WTC11 (cell line): Measurements from ENCODE around the gene PDE8A. TPM values are rescaled to one million over a fixed set of nuclear protein-coding genes. Genes with fewer than 3 reads are reported as not detected.
A peak's percentile ranks its signal among the peaks of the same experiment; 100 is the strongest.

Experiments
- ATAC-seq: fragments of 200-7000 bp; cut with Tn5 transposase; 2 replicates; pipeline ENCODE4 v1.10.0; 2021; ENCODE audit warnings: mild to moderate bottlenecking, moderate library complexity
- CTCF ChIA-PET: fragments of 300-600 bp; sonication (Branson Sonifier 250); formaldehyde crosslinking; loops from one replicate; lab custom pipeline; 2021; ENCODE audit warnings: antibody characterized with exemption; lab: Charles Lee
- POLR2A ChIA-PET: fragments of 350-600 bp; sonication (Branson Sonifier 250); formaldehyde crosslinking; loops from one replicate; lab custom pipeline; 2021; ENCODE audit warnings: antibody characterized with exemption; lab: Charles Lee
- DNase-seq: peaks from one replicate; pipeline ENCODE4 v3.0.0; 2021; ENCODE audit warnings: low spot score
- H3K27ac Mint-ChIP-seq: 2 replicates; pipeline ENCODE4 v1.8.0; 2021; ENCODE audit warnings: mixed read lengths
- H3K27me3 Mint-ChIP-seq: 2 replicates; pipeline ENCODE4 v1.8.0; 2021; ENCODE audit warnings: low read depth, mild to moderate bottlenecking, moderate library complexity, mixed read lengths
- H3K36me3 Mint-ChIP-seq: 2 replicates; pipeline ENCODE4 v1.8.0; 2021; ENCODE audit warnings: mixed read lengths
- H3K4me1 Mint-ChIP-seq: 2 replicates; pipeline ENCODE4 v1.8.0; 2022; ENCODE audit warnings: mixed read lengths
- H3K4me3 Mint-ChIP-seq: 2 replicates; pipeline ENCODE4 v1.8.0; 2021; ENCODE audit warnings: mild to moderate bottlenecking, moderate library complexity, mixed read lengths
- H3K9me3 Mint-ChIP-seq: 2 replicates; pipeline ENCODE4 v1.8.0; 2021; ENCODE audit warnings: mixed read lengths
- EMX1 ChIP-seq: fragments of 250-450 bp; sonication (Bioruptor Pico); IDR thresholded peaks from 2 replicates; pipeline ENCODE4 v1.8.0; 2021; ENCODE audit warnings: mild to moderate bottlenecking
- MXD4 ChIP-seq: fragments of 250-450 bp; sonication (Bioruptor Pico); IDR thresholded peaks from 2 replicates; pipeline ENCODE4 v1.8.0; 2021; ENCODE audit warnings: mild to moderate bottlenecking, moderate library complexity, borderline replicate concordance
- NFE2L1 ChIP-seq: sonication (generic); formaldehyde crosslinking; IDR thresholded peaks from 2 replicates; pipeline ENCODE4 v1.8.1; 2023; ENCODE audit warnings: missing genetic modification reagents
- NFYB ChIP-seq: sonication (generic); formaldehyde crosslinking; conservative IDR thresholded peaks from 2 replicates; pipeline ENCODE4 v1.8.0; 2022; ENCODE audit warnings: low read depth, missing genetic modification reagents
- PRRX2 ChIP-seq: fragments of 250-450 bp; sonication (Bioruptor Pico); IDR thresholded peaks from 2 replicates; pipeline ENCODE4 v1.8.0; 2021; ENCODE audit warnings: mild to moderate bottlenecking
- RELA ChIP-seq: sonication (generic); formaldehyde crosslinking; IDR thresholded peaks from 2 replicates; pipeline ENCODE4 v1.8.1; 2022; ENCODE audit warnings: missing genetic modification reagents, mild to moderate bottlenecking, borderline replicate concordance
- RORB ChIP-seq: fragments of 250-450 bp; sonication (Bioruptor Pico); IDR thresholded peaks from 2 replicates; pipeline ENCODE4 v1.9.0; 2021; ENCODE audit warnings: mild to moderate bottlenecking
- ZBTB21 ChIP-seq: sonication (generic); formaldehyde crosslinking; IDR thresholded peaks from 2 replicates; pipeline ENCODE4 v1.8.1; 2023; ENCODE audit warnings: mild to moderate bottlenecking, missing genetic modification reagents, borderline replicate concordance
- ZNF317 ChIP-seq: sonication (generic); formaldehyde crosslinking; IDR thresholded peaks from 2 replicates; pipeline ENCODE4 v1.8.1; 2023; ENCODE audit warnings: low read depth, mild to moderate bottlenecking, moderate library complexity, missing genetic modification reagents, borderline replicate concordance
- total RNA-seq: library from RNA; stranded (reverse); gene quantifications from 3 replicates; pipeline ENCODE4 v1.2.3, GENCODE V29; 2021
- TF ChIP-seq, protein P1 (sequence below): fragments of 250-450 bp; sonication (Bioruptor Pico); IDR thresholded peaks from 2 replicates; pipeline ENCODE4 v1.9.0; 2021; ENCODE audit warnings: mild to moderate bottlenecking, borderline replicate concordance
- TF ChIP-seq, protein P2 (sequence below): sonication (generic); formaldehyde crosslinking; IDR thresholded peaks from 2 replicates; pipeline ENCODE4 v1.8.1; 2023; ENCODE audit warnings: mild to moderate bottlenecking, missing genetic modification reagents
- TF ChIP-seq, protein P3 (sequence below): sonication (generic); formaldehyde crosslinking; IDR thresholded peaks from 2 replicates; pipeline ENCODE4 v1.8.0; 2023; ENCODE audit warnings: mild to moderate bottlenecking, missing genetic modification reagents
- TF ChIP-seq, protein P4 (sequence below): sonication (generic); formaldehyde crosslinking; IDR thresholded peaks from 2 replicates; pipeline ENCODE4 v1.8.1; 2023; ENCODE audit warnings: mild to moderate bottlenecking, moderate library complexity, missing genetic modification reagents
- TF ChIP-seq, protein P5 (sequence below): sonication (generic); formaldehyde crosslinking; IDR thresholded peaks from 2 replicates; pipeline ENCODE4 v1.8.1; 2022; ENCODE audit warnings: low read depth, missing genetic modification reagents, borderline replicate concordance
- TF ChIP-seq, protein P6 (sequence below): sonication (generic); formaldehyde crosslinking; IDR thresholded peaks from 2 replicates; pipeline ENCODE4 v1.8.1; 2022; ENCODE audit warnings: mild to moderate bottlenecking, moderate library complexity, missing genetic modification reagents
- TF ChIP-seq, protein P7 (sequence below): sonication (generic); formaldehyde crosslinking; IDR thresholded peaks from 2 replicates; pipeline ENCODE4 v1.8.0; 2023; ENCODE audit warnings: missing genetic modification reagents

PDE8A gene
- total RNA-seq, 1 experiment from 2014 or later, result 13.9 TPM

DNA sequence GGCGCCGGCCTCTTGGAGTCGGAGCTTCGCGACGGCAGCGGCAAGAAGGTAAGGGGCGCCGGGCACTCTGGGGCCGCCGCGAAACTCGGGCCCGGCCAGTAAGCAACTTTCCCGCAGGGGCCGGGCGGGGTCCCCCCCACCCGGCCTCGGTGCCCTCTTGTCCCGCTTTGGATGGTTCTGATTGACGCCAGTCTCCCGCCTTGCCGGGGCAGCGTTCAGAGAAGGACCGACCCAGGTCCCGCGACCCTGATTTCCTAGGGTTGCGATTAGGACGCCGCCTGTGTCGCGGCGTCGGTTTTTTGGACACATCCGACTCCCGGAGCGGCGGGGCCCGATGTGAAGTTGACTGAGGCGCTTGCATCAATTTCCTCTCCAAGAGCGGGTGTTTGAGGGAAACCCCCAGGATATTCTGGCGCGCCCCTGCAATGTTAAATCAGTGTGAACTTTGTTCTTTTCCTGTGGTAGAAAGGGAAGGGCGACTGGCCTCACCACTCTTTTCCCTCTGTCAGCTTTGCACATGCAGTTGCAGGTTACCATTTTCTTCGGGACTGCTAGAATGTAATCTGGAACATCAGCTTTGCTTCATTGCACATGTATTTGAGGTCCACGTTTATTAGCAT is 755 bp downstream of the PDE8A start:
- Mint-ChIP-seq H3K9me3 (no peaks in the 10 kb centered on the region), H3K4me1 (peaks cover 29% of the 10 kb centered on the region), H3K27me3 (peaks cover 50% of the 10 kb centered on the region), H3K4me3 (peak overlapping the region; percentile 80), H3K27ac (no peak overlapping the region), H3K36me3 (no peaks in the 10 kb centered on the region)
- TF ChIP-seq RELA (CRISPR knock-in tag) (no peak), ZBTB21 (CRISPR knock-in tag) (no peak), NFYB (CRISPR knock-in tag) (no peak), RORB (CRISPR knock-in tag) (no peak)
- TF ChIP-seq, protein P1, sequence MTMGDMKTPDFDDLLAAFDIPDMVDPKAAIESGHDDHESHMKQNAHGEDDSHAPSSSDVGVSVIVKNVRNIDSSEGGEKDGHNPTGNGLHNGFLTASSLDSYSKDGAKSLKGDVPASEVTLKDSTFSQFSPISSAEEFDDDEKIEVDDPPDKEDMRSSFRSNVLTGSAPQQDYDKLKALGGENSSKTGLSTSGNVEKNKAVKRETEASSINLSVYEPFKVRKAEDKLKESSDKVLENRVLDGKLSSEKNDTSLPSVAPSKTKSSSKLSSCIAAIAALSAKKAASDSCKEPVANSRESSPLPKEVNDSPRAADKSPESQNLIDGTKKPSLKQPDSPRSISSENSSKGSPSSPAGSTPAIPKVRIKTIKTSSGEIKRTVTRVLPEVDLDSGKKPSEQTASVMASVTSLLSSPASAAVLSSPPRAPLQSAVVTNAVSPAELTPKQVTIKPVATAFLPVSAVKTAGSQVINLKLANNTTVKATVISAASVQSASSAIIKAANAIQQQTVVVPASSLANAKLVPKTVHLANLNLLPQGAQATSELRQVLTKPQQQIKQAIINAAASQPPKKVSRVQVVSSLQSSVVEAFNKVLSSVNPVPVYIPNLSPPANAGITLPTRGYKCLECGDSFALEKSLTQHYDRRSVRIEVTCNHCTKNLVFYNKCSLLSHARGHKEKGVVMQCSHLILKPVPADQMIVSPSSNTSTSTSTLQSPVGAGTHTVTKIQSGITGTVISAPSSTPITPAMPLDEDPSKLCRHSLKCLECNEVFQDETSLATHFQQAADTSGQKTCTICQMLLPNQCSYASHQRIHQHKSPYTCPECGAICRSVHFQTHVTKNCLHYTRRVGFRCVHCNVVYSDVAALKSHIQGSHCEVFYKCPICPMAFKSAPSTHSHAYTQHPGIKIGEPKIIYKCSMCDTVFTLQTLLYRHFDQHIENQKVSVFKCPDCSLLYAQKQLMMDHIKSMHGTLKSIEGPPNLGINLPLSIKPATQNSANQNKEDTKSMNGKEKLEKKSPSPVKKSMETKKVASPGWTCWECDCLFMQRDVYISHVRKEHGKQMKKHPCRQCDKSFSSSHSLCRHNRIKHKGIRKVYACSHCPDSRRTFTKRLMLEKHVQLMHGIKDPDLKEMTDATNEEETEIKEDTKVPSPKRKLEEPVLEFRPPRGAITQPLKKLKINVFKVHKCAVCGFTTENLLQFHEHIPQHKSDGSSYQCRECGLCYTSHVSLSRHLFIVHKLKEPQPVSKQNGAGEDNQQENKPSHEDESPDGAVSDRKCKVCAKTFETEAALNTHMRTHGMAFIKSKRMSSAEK (CRISPR knock-in tag), result no peak
- TF ChIP-seq, protein P2, sequence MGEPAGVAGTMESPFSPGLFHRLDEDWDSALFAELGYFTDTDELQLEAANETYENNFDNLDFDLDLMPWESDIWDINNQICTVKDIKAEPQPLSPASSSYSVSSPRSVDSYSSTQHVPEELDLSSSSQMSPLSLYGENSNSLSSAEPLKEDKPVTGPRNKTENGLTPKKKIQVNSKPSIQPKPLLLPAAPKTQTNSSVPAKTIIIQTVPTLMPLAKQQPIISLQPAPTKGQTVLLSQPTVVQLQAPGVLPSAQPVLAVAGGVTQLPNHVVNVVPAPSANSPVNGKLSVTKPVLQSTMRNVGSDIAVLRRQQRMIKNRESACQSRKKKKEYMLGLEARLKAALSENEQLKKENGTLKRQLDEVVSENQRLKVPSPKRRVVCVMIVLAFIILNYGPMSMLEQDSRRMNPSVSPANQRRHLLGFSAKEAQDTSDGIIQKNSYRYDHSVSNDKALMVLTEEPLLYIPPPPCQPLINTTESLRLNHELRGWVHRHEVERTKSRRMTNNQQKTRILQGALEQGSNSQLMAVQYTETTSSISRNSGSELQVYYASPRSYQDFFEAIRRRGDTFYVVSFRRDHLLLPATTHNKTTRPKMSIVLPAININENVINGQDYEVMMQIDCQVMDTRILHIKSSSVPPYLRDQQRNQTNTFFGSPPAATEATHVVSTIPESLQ, result no peak
- TF ChIP-seq, protein P3, sequence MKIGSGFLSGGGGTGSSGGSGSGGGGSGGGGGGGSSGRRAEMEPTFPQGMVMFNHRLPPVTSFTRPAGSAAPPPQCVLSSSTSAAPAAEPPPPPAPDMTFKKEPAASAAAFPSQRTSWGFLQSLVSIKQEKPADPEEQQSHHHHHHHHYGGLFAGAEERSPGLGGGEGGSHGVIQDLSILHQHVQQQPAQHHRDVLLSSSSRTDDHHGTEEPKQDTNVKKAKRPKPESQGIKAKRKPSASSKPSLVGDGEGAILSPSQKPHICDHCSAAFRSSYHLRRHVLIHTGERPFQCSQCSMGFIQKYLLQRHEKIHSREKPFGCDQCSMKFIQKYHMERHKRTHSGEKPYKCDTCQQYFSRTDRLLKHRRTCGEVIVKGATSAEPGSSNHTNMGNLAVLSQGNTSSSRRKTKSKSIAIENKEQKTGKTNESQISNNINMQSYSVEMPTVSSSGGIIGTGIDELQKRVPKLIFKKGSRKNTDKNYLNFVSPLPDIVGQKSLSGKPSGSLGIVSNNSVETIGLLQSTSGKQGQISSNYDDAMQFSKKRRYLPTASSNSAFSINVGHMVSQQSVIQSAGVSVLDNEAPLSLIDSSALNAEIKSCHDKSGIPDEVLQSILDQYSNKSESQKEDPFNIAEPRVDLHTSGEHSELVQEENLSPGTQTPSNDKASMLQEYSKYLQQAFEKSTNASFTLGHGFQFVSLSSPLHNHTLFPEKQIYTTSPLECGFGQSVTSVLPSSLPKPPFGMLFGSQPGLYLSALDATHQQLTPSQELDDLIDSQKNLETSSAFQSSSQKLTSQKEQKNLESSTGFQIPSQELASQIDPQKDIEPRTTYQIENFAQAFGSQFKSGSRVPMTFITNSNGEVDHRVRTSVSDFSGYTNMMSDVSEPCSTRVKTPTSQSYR (CRISPR knock-in tag), result no peak
- DNase-seq, result no peak
- CTCF ChIA-PET, result interaction anchor here (1.7 kb wide), 1 partner anchor 186 kb away, joined by 5 read pairs; no protein-coding TSS in a partner anchor
- POLR2A ChIA-PET, result interaction anchor here (2.0 kb wide), 1 partner anchor 28 kb away, joined by 5 read pairs; no protein-coding TSS in a partner anchor
- ATAC-seq, result no peak

DNA sequence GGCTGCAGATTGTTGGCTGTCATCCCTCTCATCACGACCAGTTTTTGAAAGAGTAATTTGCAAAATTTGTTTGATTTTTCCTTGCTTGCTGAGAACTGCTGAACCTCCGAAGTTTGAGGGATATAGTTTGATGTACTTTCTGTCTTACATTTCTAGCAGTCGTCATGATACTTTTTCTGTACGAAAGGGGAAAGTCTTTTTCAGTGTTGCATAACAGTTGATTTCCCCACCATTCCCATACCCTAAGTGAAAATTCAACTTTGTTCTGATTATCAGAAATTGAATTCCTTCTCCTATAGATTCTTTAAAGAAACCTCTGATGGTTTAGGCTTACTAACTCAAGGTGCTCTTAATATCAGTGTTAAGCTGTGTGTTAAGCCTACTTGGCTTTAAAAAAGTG is 1.6 kb downstream of the PDE8A start:
- no peaks in the 10 kb centered on the region for H3K9me3 Mint-ChIP-seq
- ChIA-PET CTCF (interaction anchor here (1.7 kb wide), 1 partner anchor 185 kb away, joined by 5 read pairs; no protein-coding TSS in a partner anchor), POLR2A (no interaction called here)
- TF ChIP-seq, protein P4, sequence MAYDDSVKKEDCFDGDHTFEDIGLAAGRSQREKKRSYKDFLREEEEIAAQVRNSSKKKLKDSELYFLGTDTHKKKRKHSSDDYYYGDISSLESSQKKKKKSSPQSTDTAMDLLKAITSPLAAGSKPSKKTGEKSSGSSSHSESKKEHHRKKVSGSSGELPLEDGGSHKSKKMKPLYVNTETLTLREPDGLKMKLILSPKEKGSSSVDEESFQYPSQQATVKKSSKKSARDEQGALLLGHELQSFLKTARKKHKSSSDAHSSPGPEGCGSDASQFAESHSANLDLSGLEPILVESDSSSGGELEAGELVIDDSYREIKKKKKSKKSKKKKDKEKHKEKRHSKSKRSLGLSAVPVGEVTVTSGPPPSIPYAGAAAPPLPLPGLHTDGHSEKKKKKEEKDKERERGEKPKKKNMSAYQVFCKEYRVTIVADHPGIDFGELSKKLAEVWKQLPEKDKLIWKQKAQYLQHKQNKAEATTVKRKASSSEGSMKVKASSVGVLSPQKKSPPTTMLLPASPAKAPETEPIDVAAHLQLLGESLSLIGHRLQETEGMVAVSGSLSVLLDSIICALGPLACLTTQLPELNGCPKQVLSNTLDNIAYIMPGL, result no peak
- TF ChIP-seq, protein P5, sequence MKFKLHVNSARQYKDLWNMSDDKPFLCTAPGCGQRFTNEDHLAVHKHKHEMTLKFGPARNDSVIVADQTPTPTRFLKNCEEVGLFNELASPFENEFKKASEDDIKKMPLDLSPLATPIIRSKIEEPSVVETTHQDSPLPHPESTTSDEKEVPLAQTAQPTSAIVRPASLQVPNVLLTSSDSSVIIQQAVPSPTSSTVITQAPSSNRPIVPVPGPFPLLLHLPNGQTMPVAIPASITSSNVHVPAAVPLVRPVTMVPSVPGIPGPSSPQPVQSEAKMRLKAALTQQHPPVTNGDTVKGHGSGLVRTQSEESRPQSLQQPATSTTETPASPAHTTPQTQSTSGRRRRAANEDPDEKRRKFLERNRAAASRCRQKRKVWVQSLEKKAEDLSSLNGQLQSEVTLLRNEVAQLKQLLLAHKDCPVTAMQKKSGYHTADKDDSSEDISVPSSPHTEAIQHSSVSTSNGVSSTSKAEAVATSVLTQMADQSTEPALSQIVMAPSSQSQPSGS (CRISPR knock-in tag), result no peak
- TF ChIP-seq MXD4 (CRISPR knock-in tag) (no peak), NFE2L1 (CRISPR knock-in tag) (no peak), PRRX2 (CRISPR knock-in tag) (no peak), ZNF317 (CRISPR knock-in tag) (no peak), EMX1 (CRISPR knock-in tag) (no peak)
- TF ChIP-seq, protein P3 (CRISPR knock-in tag), result no peak
- TF ChIP-seq, protein P6, sequence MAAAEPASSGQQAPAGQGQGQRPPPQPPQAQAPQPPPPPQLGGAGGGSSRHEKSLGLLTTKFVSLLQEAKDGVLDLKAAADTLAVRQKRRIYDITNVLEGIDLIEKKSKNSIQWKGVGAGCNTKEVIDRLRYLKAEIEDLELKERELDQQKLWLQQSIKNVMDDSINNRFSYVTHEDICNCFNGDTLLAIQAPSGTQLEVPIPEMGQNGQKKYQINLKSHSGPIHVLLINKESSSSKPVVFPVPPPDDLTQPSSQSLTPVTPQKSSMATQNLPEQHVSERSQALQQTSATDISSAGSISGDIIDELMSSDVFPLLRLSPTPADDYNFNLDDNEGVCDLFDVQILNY (CRISPR knock-in tag), result no peak
- TF ChIP-seq, protein P7, sequence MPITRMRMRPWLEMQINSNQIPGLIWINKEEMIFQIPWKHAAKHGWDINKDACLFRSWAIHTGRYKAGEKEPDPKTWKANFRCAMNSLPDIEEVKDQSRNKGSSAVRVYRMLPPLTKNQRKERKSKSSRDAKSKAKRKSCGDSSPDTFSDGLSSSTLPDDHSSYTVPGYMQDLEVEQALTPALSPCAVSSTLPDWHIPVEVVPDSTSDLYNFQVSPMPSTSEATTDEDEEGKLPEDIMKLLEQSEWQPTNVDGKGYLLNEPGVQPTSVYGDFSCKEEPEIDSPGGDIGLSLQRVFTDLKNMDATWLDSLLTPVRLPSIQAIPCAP (CRISPR knock-in tag), result no peak
- TF ChIP-seq, all 79 proteins: peak for 0
- ATAC-seq, result no peak
- Mint-ChIP-seq H3K36me3 (no peaks in the 10 kb centered on the region), H3K4me3 (peak overlapping the region; percentile 80), H3K4me1 (peaks cover 29% of the 10 kb centered on the region), H3K27me3 (peaks cover 46% of the 10 kb centered on the region), H3K27ac (no peak overlapping the region)
- no peak for DNase-seq
